Measurements from ENCODE around the gene CDH22. TPM values are rescaled to one million over a fixed set of nuclear protein-coding genes. Genes with fewer than 3 reads are reported as not detected.

CDH22 gene
- polyA plus RNA-seq, 1 donor from 2014 or later, result 2.1 TPM

DNA sequence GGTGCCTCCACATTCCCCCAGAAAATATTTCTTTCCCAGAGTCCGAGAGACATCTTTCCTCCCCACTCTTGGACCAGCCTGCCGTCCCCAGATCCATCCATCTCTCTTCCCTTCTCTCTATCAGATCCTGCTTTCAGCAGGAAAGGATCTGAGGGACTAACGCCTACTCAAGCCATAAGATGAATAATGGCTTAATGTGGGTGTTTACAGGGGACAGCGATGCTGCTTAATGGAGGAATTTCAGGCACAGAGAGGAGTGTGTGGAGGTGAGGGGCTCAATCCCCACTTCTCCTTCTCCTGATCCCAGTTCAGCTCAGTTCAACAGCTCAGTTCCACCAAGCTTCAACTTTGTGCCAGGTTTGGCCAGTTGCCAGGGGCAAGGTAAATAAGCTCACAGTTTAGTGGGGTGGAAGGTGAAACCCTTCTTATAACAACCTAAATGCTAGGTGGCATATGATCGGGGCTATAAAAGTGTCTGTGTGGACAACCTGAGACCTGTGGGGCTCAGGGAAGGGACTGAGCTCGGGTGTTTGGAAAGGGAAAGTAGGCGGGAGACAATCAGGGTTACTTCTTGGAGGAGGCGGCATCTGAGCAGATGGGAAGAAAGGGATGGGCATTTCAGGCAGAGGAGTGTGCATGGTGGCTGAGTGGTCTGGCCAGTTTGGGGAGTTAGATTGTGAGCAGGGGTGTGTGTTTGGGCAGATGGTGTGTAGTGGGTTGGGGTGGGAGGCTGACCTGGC is 55.8 kb downstream of the CDH22 start:
- Histone ChIP-seq H3K9ac (ENCODE audit: low read length) (no peak overlapping the region), H3K27me3 (ENCODE audit: insufficient read depth, low read depth, low read length) (peaks cover 60% of the 10 kb centered on the region), H3K9me2 (ENCODE audit: insufficient read depth, low read length) (no peaks in the 10 kb centered on the region)

DNA sequence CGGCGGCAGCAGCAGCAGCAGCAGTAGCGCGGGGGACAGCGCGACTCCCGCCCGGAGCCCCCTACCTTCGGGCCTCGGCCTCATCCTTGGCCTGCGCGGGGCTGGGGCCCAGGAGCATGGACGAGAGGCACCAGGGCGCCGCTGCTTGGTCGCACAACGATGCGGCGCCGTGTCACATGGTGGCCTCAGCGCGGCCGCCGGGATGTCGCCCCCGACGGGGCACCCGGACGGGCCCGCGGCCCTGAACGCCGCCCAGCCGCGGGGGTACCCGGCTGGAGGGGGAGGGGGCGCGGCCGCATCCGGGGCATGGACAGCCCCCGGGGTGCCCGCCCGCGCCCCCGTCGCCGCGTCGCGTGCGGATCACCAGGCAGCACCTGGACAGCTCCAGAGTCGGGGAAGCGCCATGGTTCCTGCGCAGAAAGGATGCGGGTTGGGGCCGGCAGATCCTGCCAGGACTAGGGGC is 57.1 kb downstream of the CDH22 start:
- H3K9me2 ChIP-seq (ENCODE audit: insufficient read depth, low read length), result no peaks in the 10 kb centered on the region
- H3K79me2 ChIP-seq (replicated peaks; ENCODE audit: insufficient read depth, low read length), result no peaks in the 10 kb centered on the region
- no peak overlapping the region for H3K4me2 ChIP-seq (ENCODE audit: low read length)
- no peak overlapping the region for H3K27ac ChIP-seq (ENCODE audit: low read length)
- H3K9ac ChIP-seq (ENCODE audit: low read length), result no peak overlapping the region
- H2AFZ ChIP-seq (ENCODE audit: low read depth, low read length), result no peak overlapping the region
- H4K20me1 ChIP-seq (ENCODE audit: insufficient read depth), result no peaks in the 10 kb centered on the region
- H3F3A ChIP-seq (ENCODE audit: insufficient read depth, low read length, poor library complexity, severe bottlenecking), result no peaks in the 10 kb centered on the region
- no peaks in the 10 kb centered on the region for H3K9me3 ChIP-seq (ENCODE audit: low read length)
- H3K27me3 ChIP-seq (ENCODE audit: insufficient read depth, low read depth, low read length), result peaks cover 61% of the 10 kb centered on the region
- no peak for TF ChIP-seq EZH2 (IDR thresholded peaks at IDR 0.05; ENCODE audit: borderline replicate concordance, insufficient read depth, low read length, poor library complexity, severe bottlenecking)
- TF ChIP-seq, protein P1, sequence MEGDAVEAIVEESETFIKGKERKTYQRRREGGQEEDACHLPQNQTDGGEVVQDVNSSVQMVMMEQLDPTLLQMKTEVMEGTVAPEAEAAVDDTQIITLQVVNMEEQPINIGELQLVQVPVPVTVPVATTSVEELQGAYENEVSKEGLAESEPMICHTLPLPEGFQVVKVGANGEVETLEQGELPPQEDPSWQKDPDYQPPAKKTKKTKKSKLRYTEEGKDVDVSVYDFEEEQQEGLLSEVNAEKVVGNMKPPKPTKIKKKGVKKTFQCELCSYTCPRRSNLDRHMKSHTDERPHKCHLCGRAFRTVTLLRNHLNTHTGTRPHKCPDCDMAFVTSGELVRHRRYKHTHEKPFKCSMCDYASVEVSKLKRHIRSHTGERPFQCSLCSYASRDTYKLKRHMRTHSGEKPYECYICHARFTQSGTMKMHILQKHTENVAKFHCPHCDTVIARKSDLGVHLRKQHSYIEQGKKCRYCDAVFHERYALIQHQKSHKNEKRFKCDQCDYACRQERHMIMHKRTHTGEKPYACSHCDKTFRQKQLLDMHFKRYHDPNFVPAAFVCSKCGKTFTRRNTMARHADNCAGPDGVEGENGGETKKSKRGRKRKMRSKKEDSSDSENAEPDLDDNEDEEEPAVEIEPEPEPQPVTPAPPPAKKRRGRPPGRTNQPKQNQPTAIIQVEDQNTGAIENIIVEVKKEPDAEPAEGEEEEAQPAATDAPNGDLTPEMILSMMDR (IDR thresholded peaks at IDR 0.05; ENCODE audit: poor library complexity, severe bottlenecking), result no peak
- no peak for TF ChIP-seq RAD21 (conservative IDR thresholded peaks at IDR 0.05)
- TF ChIP-seq POLR2AphosphoS5 (IDR thresholded peaks at IDR 0.05), result no peak
- TF ChIP-seq, protein P2, sequence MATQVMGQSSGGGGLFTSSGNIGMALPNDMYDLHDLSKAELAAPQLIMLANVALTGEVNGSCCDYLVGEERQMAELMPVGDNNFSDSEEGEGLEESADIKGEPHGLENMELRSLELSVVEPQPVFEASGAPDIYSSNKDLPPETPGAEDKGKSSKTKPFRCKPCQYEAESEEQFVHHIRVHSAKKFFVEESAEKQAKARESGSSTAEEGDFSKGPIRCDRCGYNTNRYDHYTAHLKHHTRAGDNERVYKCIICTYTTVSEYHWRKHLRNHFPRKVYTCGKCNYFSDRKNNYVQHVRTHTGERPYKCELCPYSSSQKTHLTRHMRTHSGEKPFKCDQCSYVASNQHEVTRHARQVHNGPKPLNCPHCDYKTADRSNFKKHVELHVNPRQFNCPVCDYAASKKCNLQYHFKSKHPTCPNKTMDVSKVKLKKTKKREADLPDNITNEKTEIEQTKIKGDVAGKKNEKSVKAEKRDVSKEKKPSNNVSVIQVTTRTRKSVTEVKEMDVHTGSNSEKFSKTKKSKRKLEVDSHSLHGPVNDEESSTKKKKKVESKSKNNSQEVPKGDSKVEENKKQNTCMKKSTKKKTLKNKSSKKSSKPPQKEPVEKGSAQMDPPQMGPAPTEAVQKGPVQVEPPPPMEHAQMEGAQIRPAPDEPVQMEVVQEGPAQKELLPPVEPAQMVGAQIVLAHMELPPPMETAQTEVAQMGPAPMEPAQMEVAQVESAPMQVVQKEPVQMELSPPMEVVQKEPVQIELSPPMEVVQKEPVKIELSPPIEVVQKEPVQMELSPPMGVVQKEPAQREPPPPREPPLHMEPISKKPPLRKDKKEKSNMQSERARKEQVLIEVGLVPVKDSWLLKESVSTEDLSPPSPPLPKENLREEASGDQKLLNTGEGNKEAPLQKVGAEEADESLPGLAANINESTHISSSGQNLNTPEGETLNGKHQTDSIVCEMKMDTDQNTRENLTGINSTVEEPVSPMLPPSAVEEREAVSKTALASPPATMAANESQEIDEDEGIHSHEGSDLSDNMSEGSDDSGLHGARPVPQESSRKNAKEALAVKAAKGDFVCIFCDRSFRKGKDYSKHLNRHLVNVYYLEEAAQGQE (IDR thresholded peaks at IDR 0.05; ENCODE audit: borderline replicate concordance), result no peak
- no peak for TF ChIP-seq TAF1 (IDR thresholded peaks at IDR 0.05; ENCODE audit: low read depth)
- TF ChIP-seq SMC3 (conservative IDR thresholded peaks at IDR 0.05; ENCODE audit: poor library complexity), result no peak
- TF ChIP-seq MXI1 (conservative IDR thresholded peaks at IDR 0.05; ENCODE audit: poor library complexity, severe bottlenecking), result no peak
- TF ChIP-seq EP300 (conservative IDR thresholded peaks at IDR 0.05; ENCODE audit: poor library complexity, severe bottlenecking), result no peak
- no peak overlapping the region for H3K4me3 ChIP-seq (ENCODE audit: low read length)
- no peaks in the 10 kb centered on the region for H3K36me3 ChIP-seq (ENCODE audit: insufficient read depth, low read length)

More for the DNA sequence above, 55.8 kb downstream of the CDH22 start:
- TF ChIP-seq POLR2AphosphoS5 (IDR thresholded peaks at IDR 0.05), result no peak
- TF ChIP-seq, protein P1 (IDR thresholded peaks at IDR 0.05; ENCODE audit: poor library complexity, severe bottlenecking), result no peak
- Histone ChIP-seq H3K36me3 (ENCODE audit: insufficient read depth, low read length) (no peaks in the 10 kb centered on the region), H3K9me3 (ENCODE audit: low read length) (no peaks in the 10 kb centered on the region), H2AFZ (ENCODE audit: low read depth, low read length) (no peak overlapping the region), H3K4me2 (ENCODE audit: low read length) (no peak overlapping the region), H3F3A (ENCODE audit: insufficient read depth, low read length, poor library complexity, severe bottlenecking) (no peaks in the 10 kb centered on the region), H3K4me3 (ENCODE audit: low read length) (no peak overlapping the region), H3K27ac (ENCODE audit: low read length) (no peak overlapping the region), H4K20me1 (ENCODE audit: insufficient read depth) (no peaks in the 10 kb centered on the region), H3K79me2 (replicated peaks; ENCODE audit: insufficient read depth, low read length) (no peaks in the 10 kb centered on the region)

All from neural cell (in vitro differentiated cells).